Mesenchymal stem cell (in vitro differentiated cells and primary cell): ENCODE results near the gene SLC25A20.

Experiments
- DNase-seq: peaks from one replicate; pipeline ENCODE4 v3.0.0-alpha.2; 2013
- H2AFZ ChIP-seq: one replicate; pipeline ENCODE4 v1.6.1; 2013; ENCODE audit warnings: low read depth, mild to moderate bottlenecking, control low read depth, inconsistent platforms, low read length, moderate library complexity
- H2AK5ac ChIP-seq: 2 replicates; pipeline ENCODE4 v1.6.1; 2013; ENCODE audit warnings: low read length, moderate library complexity, mild to moderate bottlenecking, inconsistent platforms; ENCODE audit not compliant: severe bottlenecking
- H2BK120ac ChIP-seq: one replicate; pipeline ENCODE4 v1.6.1; 2013; ENCODE audit warnings: low read depth, mild to moderate bottlenecking, inconsistent platforms, low read length, moderate library complexity
- H2BK12ac ChIP-seq, 2 experiments: one replicate each; pipeline ENCODE4 v1.6.1; 2013; ENCODE audit warnings: inconsistent platforms in 2 of 2, low read length in 2 of 2, mild to moderate bottlenecking in 2 of 2, moderate library complexity in 2 of 2, control low read depth in 1 of 2
- H2BK15ac ChIP-seq: one replicate; pipeline ENCODE4 v1.6.1; 2013; ENCODE audit warnings: mild to moderate bottlenecking, low read depth, inconsistent platforms; ENCODE audit not compliant: poor library complexity, severe bottlenecking
- H2BK5ac ChIP-seq: 2 replicates; pipeline ENCODE4 v1.6.1; 2013; ENCODE audit warnings: low read depth, mild to moderate bottlenecking, low read length, control low read depth, inconsistent platforms; ENCODE audit not compliant: poor library complexity, severe bottlenecking
- H3K14ac ChIP-seq, 2 experiments: one replicate each; pipeline ENCODE4 v1.6.1; 2013; ENCODE audit warnings: inconsistent platforms in 2 of 2, low read length in 2 of 2, control low read depth in 1 of 2, mild to moderate bottlenecking in 1 of 2, moderate library complexity in 1 of 2
- H3K18ac ChIP-seq, 2 experiments: one replicate each; pipeline ENCODE4 v1.6.1; 2013; ENCODE audit warnings: inconsistent platforms in 2 of 2, low read length in 2 of 2, control low read depth in 1 of 2, low read depth in 1 of 2, mild to moderate bottlenecking in 1 of 2
- H3K23ac ChIP-seq, 2 experiments: one replicate each; pipeline ENCODE4 v1.6.1; 2013; ENCODE audit warnings: inconsistent platforms in 2 of 2, low read length in 2 of 2, mild to moderate bottlenecking in 2 of 2, moderate library complexity in 2 of 2, control low read depth in 1 of 2
- H3K27ac ChIP-seq: 2 replicates; pipeline ENCODE4 v1.5.1; 2013; ENCODE audit warnings: mild to moderate bottlenecking, moderate library complexity, low read length, control low read depth, inconsistent platforms; ENCODE audit not compliant: poor library complexity, severe bottlenecking
- H3K27me3 ChIP-seq, 2 experiments: 2 replicates each; pipeline versions ENCODE4 v1.6.1 to v1.7.0; 2013; ENCODE audit warnings: low read length in 2 of 2, mild to moderate bottlenecking in 2 of 2, moderate library complexity in 2 of 2, control low read depth in 1 of 2, inconsistent platforms in 1 of 2; ENCODE audit not compliant: control insufficient read depth in 1 of 2, insufficient read depth in 1 of 2
- H3K36me3 ChIP-seq, 2 experiments: 2 replicates each; pipeline versions ENCODE4 v1.6.1 to v1.7.0; 2013; ENCODE audit warnings: low read length in 2 of 2, control low read depth in 1 of 2, inconsistent platforms in 1 of 2, low read depth in 1 of 2, mild to moderate bottlenecking in 1 of 2; ENCODE audit not compliant: insufficient read depth in 2 of 2, control insufficient read depth in 1 of 2
- H3K4ac ChIP-seq, 2 experiments: one replicate each; pipeline ENCODE4 v1.6.1; 2013; ENCODE audit warnings: inconsistent platforms in 2 of 2, low read length in 2 of 2, mild to moderate bottlenecking in 2 of 2, moderate library complexity in 2 of 2, control low read depth in 1 of 2, low read depth in 1 of 2
- H3K4me1 ChIP-seq: 2 replicates; pipeline ENCODE4 v1.6.1; 2013; ENCODE audit warnings: low read depth, low read length, control low read depth; ENCODE audit not compliant: control insufficient read depth, insufficient read depth
- H3K4me2 ChIP-seq: 2 replicates; pipeline ENCODE4 v1.6.1; 2013; ENCODE audit warnings: low read length, mild to moderate bottlenecking, inconsistent platforms; ENCODE audit not compliant: poor library complexity, severe bottlenecking
- H3K4me3 ChIP-seq, 2 experiments: 2 replicates each; pipeline versions ENCODE4 v1.5.1 to v1.7.0; 2013; ENCODE audit warnings: low read length in 2 of 2, mild to moderate bottlenecking in 2 of 2, control low read depth in 1 of 2, low read depth in 1 of 2; ENCODE audit not compliant: insufficient read depth in 1 of 2
- H3K79me1 ChIP-seq: replicated peaks from 2 replicates; pipeline ENCODE4 v1.6.1; 2013; ENCODE audit warnings: mild to moderate bottlenecking, control low read depth, low read length, inconsistent platforms; ENCODE audit not compliant: poor library complexity, severe bottlenecking
- H3K9ac ChIP-seq: 2 replicates; pipeline ENCODE4 v1.7.0; 2013; ENCODE audit warnings: mild to moderate bottlenecking, low read length, moderate library complexity
- H3K9me3 ChIP-seq: 2 replicates; pipeline ENCODE4 v1.7.0; 2013; ENCODE audit warnings: mild to moderate bottlenecking, low read length; ENCODE audit not compliant: control insufficient read depth
- H4K8ac ChIP-seq: one replicate; pipeline ENCODE4 v1.6.1; 2013; ENCODE audit warnings: inconsistent platforms, mild to moderate bottlenecking, low read length, moderate library complexity
- H4K91ac ChIP-seq: one replicate; pipeline ENCODE4 v1.6.1; 2013; ENCODE audit warnings: mild to moderate bottlenecking, low read length, inconsistent platforms
- WGBS: methylation state at CpG from one replicate; pipeline ENCODE4 v1.1.7; 2013; ENCODE audit warnings: mixed read lengths; 5-methylcytosine and 5-hydroxymethylcytosine counted together

The SLC25A20 gene

GRCh38 chr3:48857641-48858040, 41.0 kb downstream of the SLC25A20 start:
- no peak overlapping the region for H4K8ac ChIP-seq
- no peak for DNase-seq
- H3K4me1 ChIP-seq = no peaks in the 10 kb centered on the region
- H2BK12ac ChIP-seq = no peak overlapping the region
- no peak overlapping the region for H2BK15ac ChIP-seq
- no peak overlapping the region for H3K18ac ChIP-seq
- no peak overlapping the region for H4K91ac ChIP-seq
- no peak overlapping the region for H3K9ac ChIP-seq
- H3K36me3 ChIP-seq = peaks cover 18 to 31% of the 10 kb centered on the region in 2 experiments
- no peak overlapping the region for H3K4ac ChIP-seq
- 86% methylated on average over 2 of the region's 2 CpGs for WGBS
- no peak overlapping the region for H2BK120ac ChIP-seq
- no peak overlapping the region for H2AFZ ChIP-seq
- no peak overlapping the region for H3K27ac ChIP-seq
- no peak overlapping the region for H2AK5ac ChIP-seq
- H3K27me3 ChIP-seq = no peaks in the 10 kb centered on the region
- H3K79me1 ChIP-seq = no peaks in the 10 kb centered on the region
- no peak overlapping the region for H3K14ac ChIP-seq
- no peak overlapping the region for H3K4me3 ChIP-seq
- H3K4me2 ChIP-seq = no peak overlapping the region
- no peak overlapping the region for H2BK5ac ChIP-seq
- H3K23ac ChIP-seq = no peak overlapping the region
- H3K9me3 ChIP-seq = no peaks in the 10 kb centered on the region

GRCh38 chr3:48856469-48856868, 42.2 kb downstream of the SLC25A20 start:
- Histone ChIP-seq H2BK12ac (no peak overlapping the region), H4K8ac (no peak overlapping the region), H4K91ac (no peak overlapping the region), H3K4me3 (no peak overlapping the region), H3K27me3 (no peaks in the 10 kb centered on the region), H2BK15ac (no peak overlapping the region), H3K4ac (no peak overlapping the region), H2AK5ac (no peak overlapping the region), H3K79me1 (no peaks in the 10 kb centered on the region), H3K9me3 (no peaks in the 10 kb centered on the region), H3K14ac (no peak overlapping the region), H3K36me3 (peaks cover 14 to 24% of the 10 kb centered on the region in 2 experiments), H2BK5ac (no peak overlapping the region), H3K23ac (no peak overlapping the region), H3K18ac (no peak overlapping the region), H3K4me1 (no peaks in the 10 kb centered on the region), H2BK120ac (no peak overlapping the region), H3K4me2 (no peak overlapping the region), H3K9ac (no peak overlapping the region), H3K27ac (no peak overlapping the region), H2AFZ (no peak overlapping the region)
- DNase-seq = no peak
- 78% methylated on average over 3 of the region's 4 CpGs for WGBS

GRCh38 chr3:48855681-48856447, 42.8 kb downstream of the SLC25A20 start:
- WGBS = 95% methylated on average over 8 of the region's 9 CpGs
- H2BK120ac ChIP-seq = no peak overlapping the region
- H3K9me3 ChIP-seq = no peaks in the 10 kb centered on the region
- H3K36me3 ChIP-seq = peaks cover 14 to 24% of the 10 kb centered on the region in 2 experiments
- no peak overlapping the region for H3K4me2 ChIP-seq
- H4K91ac ChIP-seq = no peak overlapping the region
- H2BK12ac ChIP-seq = no peak overlapping the region
- no peak overlapping the region for H2BK5ac ChIP-seq
- no peak overlapping the region for H3K4me3 ChIP-seq
- no peaks in the 10 kb centered on the region for H3K79me1 ChIP-seq
- H2BK15ac ChIP-seq = no peak overlapping the region
- no peak for DNase-seq
- H3K4me1 ChIP-seq = no peaks in the 10 kb centered on the region
- no peak overlapping the region for H4K8ac ChIP-seq
- H3K4ac ChIP-seq = no peak overlapping the region
- H3K23ac ChIP-seq = no peak overlapping the region
- no peaks in the 10 kb centered on the region for H3K27me3 ChIP-seq
- no peak overlapping the region for H3K27ac ChIP-seq
- no peak overlapping the region for H3K9ac ChIP-seq
- no peak overlapping the region for H3K14ac ChIP-seq
- H2AFZ ChIP-seq = no peak overlapping the region
- H3K18ac ChIP-seq = no peak overlapping the region
- H2AK5ac ChIP-seq = no peak overlapping the region

- H2BK5ac ChIP-seq = no peak overlapping the region
- no peak for DNase-seq
Observed at GRCh38 chr3:48852151-48852550, 46.5 kb downstream of the SLC25A20 start.

More at GRCh38 chr3:48852151-48852550, 46.5 kb downstream of the SLC25A20 start:
- Histone ChIP-seq H3K36me3 (peaks cover 2 to 6% of the 10 kb centered on the region in 2 experiments), H3K9me3 (no peaks in the 10 kb centered on the region), H3K18ac (no peak overlapping the region), H3K4me2 (no peak overlapping the region), H3K23ac (no peak overlapping the region), H2AFZ (no peak overlapping the region), H2BK120ac (no peak overlapping the region), H2BK15ac (no peak overlapping the region), H4K91ac (no peak overlapping the region), H3K4me1 (peaks cover 4% of the 10 kb centered on the region), H3K79me1 (no peaks in the 10 kb centered on the region), H3K9ac (no peak overlapping the region), H3K14ac (no peak overlapping the region), H3K4me3 (no peak overlapping the region), H4K8ac (no peak overlapping the region), H3K27me3 (no peaks in the 10 kb centered on the region), H2BK12ac (no peak overlapping the region), H3K4ac (no peak overlapping the region), H3K27ac (no peak overlapping the region), H2AK5ac (no peak overlapping the region)
- WGBS = 86% methylated on average over 5 of the region's 5 CpGs
